SK-N-SH (cell line): ENCODE measurements around the gene SCN1B.

Experiments
- EZH2phosphoT487 ChIP-seq: fragments of 200-600 bp; sonication (generic); IDR thresholded peaks from 2 replicates; pipeline ENCODE4 v1.6.1; 2017; ENCODE audit warnings: low read depth, mixed run types, mild to moderate bottlenecking, antibody characterized with exemption, moderate library complexity, borderline replicate concordance
- GABPA ChIP-seq: IDR thresholded peaks from 2 replicates; pipeline ENCODE4 v1.4.0; 2012; ENCODE audit warnings: low read depth, mild to moderate bottlenecking

GRCh38 chr19:35053667-35054293 is 23.5 kb downstream of the SCN1B start:
- TF ChIP-seq EZH2phosphoT487, result no peak
- no peak for TF ChIP-seq GABPA
